Right lobe of liver (tissue), 6 donors: ENCODE results near the gene AADACL4. TPM values are rescaled to one million over a fixed set of nuclear protein-coding genes. Genes with fewer than 3 reads are reported as not detected.

Experiments used
- ATAC-seq, 4 donors: fragments of 200-7000 bp; cut with Tn5 transposase; one replicate each; pipeline ENCODE4 v1.9.1; 2020; ENCODE audit warnings: mild to moderate bottlenecking in 4 of 4, moderate library complexity in 4 of 4
- DNase-seq, 3 donors: peaks; one replicate each; pipeline ENCODE4 v3.0.0-alpha.2; 2020
- H3K27ac ChIP-seq, 3 donors: fragments of 200-600 bp; one replicate each; pipeline ENCODE4 v1.8.0; 2022
- H3K27me3 ChIP-seq, 2 donors: fragments of 200-600 bp; one replicate each; pipeline ENCODE4 v1.8.0; 2022
- H3K36me3 ChIP-seq, 4 donors: fragments of 200-600 bp; sonication (generic) in 1 of 4; one replicate each; pipeline versions ENCODE4 v1.5.1 to v1.8.0; 2017 to 2022; ENCODE audit warnings: control low read depth in 1 of 4
- H3K4me1 ChIP-seq, 4 donors: fragments of 200-600 bp; sonication (generic) in 1 of 4; one replicate each; pipeline versions ENCODE4 v1.5.1 to v1.8.0; 2017 to 2022; ENCODE audit warnings: control low read depth in 1 of 4
- H3K4me3 ChIP-seq, 3 donors: fragments of 200-600 bp; one replicate each; pipeline ENCODE4 v1.8.0; 2022
- H3K9me3 ChIP-seq, 4 donors: fragments of 200-600 bp; sonication (generic) in 1 of 4; one replicate each; pipeline versions ENCODE4 v1.5.1 to v1.8.0; 2017 to 2022; ENCODE audit warnings: control low read depth in 1 of 4
- CTCF ChIP-seq, 4 donors: fragments of 200-600 bp in 3 of 4; fragments of 450-650 bp in 1 of 4; IDR thresholded peaks; one replicate each; pipeline versions ENCODE4 v1.5.1 to v1.8.0; 2016 to 2022; ENCODE audit warnings: antibody characterized with exemption in 4 of 4, mild to moderate bottlenecking in 2 of 4
- POLR2A ChIP-seq: fragments of 450-650 bp; IDR thresholded peaks from one replicate; pipeline ENCODE4 v1.6.1; 2017; ENCODE audit warnings: antibody characterized with exemption, mild to moderate bottlenecking
- WGBS: methylation state at CpG from one replicate; pipeline ENCODE4 v1.1.6; 2018; ENCODE audit warnings: low coverage, low lambda C conversion rate; ENCODE audit not compliant: insufficient coverage; ENCODE audit errors: missing lambda C conversion rate; 5-methylcytosine and 5-hydroxymethylcytosine counted together
- intact Hi-C, 2 donors: fragments of 100-400 bp; cut with DNase I; formaldehyde crosslinking; loops; one replicate each; pipeline versions ENCODE4 v1.11.2 to v1.14.1; 2022
- total RNA-seq, 6 experiments: library from RNA; depleted of rRNA in 2 of 6; stranded (reverse); fragments of >200 nt in 2 of 6; fragmentation: NEBNext Ultra II Directional in 3 of 6; extraction: Animal tissue kit (Norgen Biotek cat#: 25700) in 3 of 6; gene quantifications; one replicate each; pipeline versions ENCODE4 v1.1.0 to v1.2.4, GENCODE V29; 2016 to 2023
- donor health status: DM: no; HTN: yes; CAD: no.
- donor health status: DM: no; HTN: no; CAD: no.
- donor health status: DM: no; HTN: no; CAD: no.
- donor health status: DM: no; HTN: yes; CAD: no.
- donor health status: DM: no; HTN: yes; CAD: no.

The AADACL4 gene
- total RNA-seq, 6 experiments from 2014 or later: not detected

GRCh38 chr1:12608311-12608957, 35.5 kb upstream of the AADACL4 start:
- DNase-seq (peak; percentile 65 to 87 (median 80)), ATAC-seq (peak; percentile 77 to 86 (median 83))
- intact Hi-C loops: no loop called here
- Histone ChIP-seq H3K4me3 (peak overlapping the region in 2 of 3 donors; percentile 7 to 14), H3K4me1 (peaks cover 0 to 94% (median 42%) of the 10 kb centered on the region in 4 donors), H3K36me3 (peaks cover 0 to 24% (median 4%) of the 10 kb centered on the region in 4 donors), H3K27ac (peak overlapping the region; percentile 64 to 93 (median 81)), H3K27me3 (no peaks in the 10 kb centered on the region), H3K9me3 (no peaks in the 10 kb centered on the region)
- 25% methylated on average over 3 of the region's 5 CpGs for WGBS
- TF ChIP-seq POLR2A: no peak
- no peak for TF ChIP-seq CTCF (IDR thresholded peaks at IDR 0.05)

DNA sequence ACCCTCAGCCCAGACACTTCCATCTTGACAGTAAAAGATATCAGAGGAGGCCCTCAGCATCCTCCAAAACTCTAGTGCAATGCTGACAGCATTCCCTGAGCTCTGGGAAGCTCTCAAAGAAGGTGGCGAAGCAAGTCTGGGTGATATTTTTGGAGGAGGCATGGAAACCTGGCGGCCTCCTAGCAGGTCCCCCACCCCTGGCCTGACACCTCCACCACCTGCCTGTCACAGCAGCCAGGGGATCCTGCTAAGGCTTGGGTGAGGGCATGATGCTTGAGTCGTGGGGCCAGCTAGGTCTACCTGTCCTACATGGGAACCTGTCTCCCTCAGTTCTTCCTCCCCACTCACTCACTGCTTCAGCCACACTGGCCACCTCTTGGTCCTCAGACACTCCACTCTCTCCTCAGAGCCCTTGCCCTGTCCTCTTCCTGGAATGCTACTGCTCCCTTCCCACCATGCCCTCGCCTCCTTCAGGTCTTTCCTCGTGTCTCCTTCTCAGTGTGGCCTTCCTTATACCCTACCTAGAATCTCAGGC, 34.3 kb upstream of the AADACL4 start:
- intact Hi-C loops: no loop called here
- ATAC-seq: no peak

DNA sequence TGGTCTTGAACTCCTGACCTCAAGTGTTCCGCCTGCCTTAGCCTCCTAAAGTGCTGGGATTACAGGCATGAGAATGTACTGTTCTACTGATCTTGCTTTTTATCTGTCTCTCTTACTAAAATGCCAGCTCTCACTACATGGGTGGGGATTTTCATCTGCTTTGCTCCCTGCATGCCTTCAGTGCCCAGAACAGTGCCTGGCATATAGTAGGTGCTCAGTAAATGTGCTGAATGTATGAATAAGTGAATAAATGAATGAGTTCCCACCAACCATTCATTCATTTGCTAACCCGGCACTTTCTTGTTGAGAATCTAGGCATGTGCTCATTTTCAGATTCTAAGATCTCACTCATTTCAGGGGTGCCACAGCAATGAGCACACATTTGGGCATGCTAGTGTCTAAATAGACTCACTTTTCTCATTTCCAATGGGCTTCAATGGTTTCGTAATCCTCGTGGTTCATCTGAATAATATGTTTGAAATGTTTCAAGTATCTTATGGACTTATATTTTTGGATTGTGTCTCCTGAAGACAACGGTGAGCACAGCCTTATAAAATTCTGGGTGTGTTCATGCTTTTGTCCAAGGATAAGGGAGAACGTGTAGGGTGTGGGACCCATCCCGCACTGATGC, 33.5 kb upstream of the AADACL4 start:
- H3K27me3 ChIP-seq: no peaks in the 10 kb centered on the region
- intact Hi-C loops: no loop called here
- peak overlapping the region in 1 of 3 donors; percentile 93 for H3K27ac ChIP-seq
- H3K4me3 ChIP-seq: no peak overlapping the region
- H3K36me3 ChIP-seq: peaks cover 0 to 24% (median 4%) of the 10 kb centered on the region in 4 donors
- H3K9me3 ChIP-seq: no peaks in the 10 kb centered on the region
- ATAC-seq (no peak), DNase-seq (no peak)
- 80% methylated on average over 7 of the region's 7 CpGs for WGBS
- TF ChIP-seq CTCF (IDR thresholded peaks at IDR 0.05) (no peak), POLR2A (no peak)
- peaks cover 0 to 82% (median 33%) of the 10 kb centered on the region in 4 donors for H3K4me1 ChIP-seq

More for the DNA sequence above, 34.3 kb upstream of the AADACL4 start:
- Histone ChIP-seq H3K27ac (peak overlapping the region; percentile 59 to 93 (median 81)), H3K36me3 (peaks cover 0 to 24% (median 4%) of the 10 kb centered on the region in 4 donors), H3K9me3 (no peaks in the 10 kb centered on the region), H3K4me1 (peaks cover 0 to 91% (median 37%) of the 10 kb centered on the region in 4 donors), H3K27me3 (no peaks in the 10 kb centered on the region), H3K4me3 (no peak overlapping the region)
- TF ChIP-seq POLR2A (no peak), CTCF (IDR thresholded peaks at IDR 0.05) (no peak)
- DNase-seq: no peak
- WGBS: 83% methylated on average over 1 of the region's 5 CpGs

- Histone ChIP-seq H3K4me3 (no peak overlapping the region), H3K27ac (peak overlapping the region in 1 of 3 donors; percentile 93), H3K4me1 (peaks cover 0 to 77% (median 33%) of the 10 kb centered on the region in 4 donors), H3K27me3 (no peaks in the 10 kb centered on the region), H3K9me3 (no peaks in the 10 kb centered on the region), H3K36me3 (peaks cover 0 to 24% (median 4%) of the 10 kb centered on the region in 4 donors)
- 81% methylated on average over 7 of the region's 7 CpGs for WGBS
- ATAC-seq (no peak), DNase-seq (no peak)
- intact Hi-C loops: no loop called here
- no peak for TF ChIP-seq POLR2A
- no peak for TF ChIP-seq CTCF (IDR thresholded peaks at IDR 0.05)
Observed at GRCh38 chr1:12610941-12611340, 32.9 kb upstream of the AADACL4 start.
